Endothelial cell of umbilical vein (primary cell): ENCODE results near the gene SLC7A4. TPM values are rescaled to one million over a fixed set of nuclear protein-coding genes. Genes with fewer than 3 reads are reported as not detected.

Experiments used
- BruUV-seq: library from RNA; stranded (reverse); fragments of 400-500 nt; replicated peaks from 2 replicates; lab custom pipeline; 2021; lab: Mats Ljungman, UMichigan
- CTCF ChIA-PET: fragments of 300-600, 350-600 bp; sonication (Branson Sonifier 250); formaldehyde crosslinking; loops from one replicate; lab custom pipeline; 2021; ENCODE audit warnings: antibody characterized with exemption, inconsistent platforms; lab: Charles Lee
- POLR2A ChIA-PET: fragments of 300-600, 350-600 bp; sonication (Branson Sonifier 250); formaldehyde crosslinking; loops from one replicate; lab custom pipeline; 2021; ENCODE audit warnings: antibody characterized with exemption, inconsistent platforms; lab: Charles Lee
- DNase-seq: peaks from one replicate; pipeline ENCODE4 v3.0.0-alpha.2; 2011; ENCODE audit warnings: low read depth, low spot score
- FAIRE-seq: peaks from 2 replicates; lab custom pipeline; 2011; peaks lifted over from hg19 to GRCh38; lab: Jason Lieb, UNC
- H2AFZ ChIP-seq: 2 replicates; pipeline ENCODE4 v1.6.0; 2012; ENCODE audit warnings: low read depth, low read length, control low read depth, inconsistent platforms
- H3K27ac ChIP-seq: 2 replicates; pipeline ENCODE4 v1.5.1; 2011; ENCODE audit warnings: low read depth, mild to moderate bottlenecking, control low read depth, low read length, moderate library complexity; ENCODE audit not compliant: insufficient read depth
- H3K27me3 ChIP-seq, 2 experiments: 2 replicates each; pipeline versions ENCODE4 v1.6.0 to v1.6.1; 2011; ENCODE audit warnings: low read length in 2 of 2, mixed read lengths in 1 of 2; ENCODE audit not compliant: control insufficient read depth in 2 of 2, insufficient read depth in 2 of 2
- H3K36me3 ChIP-seq, 2 experiments: 2 replicates in 1 of 2; 3 replicates in 1 of 2; pipeline ENCODE4 v1.5.1; 2011; ENCODE audit warnings: low read length in 2 of 2, mild to moderate bottlenecking in 1 of 2, moderate library complexity in 1 of 2; ENCODE audit not compliant: control insufficient read depth in 2 of 2, insufficient read depth in 2 of 2; ENCODE audit errors: extremely low read depth in 1 of 2
- H3K4me1 ChIP-seq: 3 replicates; pipeline ENCODE4 v1.5.1; 2011; ENCODE audit warnings: mild to moderate bottlenecking, low read length; ENCODE audit not compliant: control insufficient read depth, insufficient read depth; ENCODE audit errors: extremely low read depth
- H3K4me2 ChIP-seq: 2 replicates; pipeline ENCODE4 v1.6.1; 2011; ENCODE audit warnings: low read length, control low read depth, mixed read lengths; ENCODE audit not compliant: insufficient read depth
- H3K4me3 ChIP-seq, 3 experiments: fragments of 200-600 bp in 1 of 3; sonication (generic), shearing (Covaris generic) in 1 of 3; replicated peaks in 1 of 3; 2 replicates each; pipeline ENCODE4 v1.5.1; 2011 to 2016; ENCODE audit warnings: control low read depth in 3 of 3, low read length in 3 of 3, mild to moderate bottlenecking in 2 of 3, inconsistent platforms in 1 of 3, low read depth in 1 of 3, moderate library complexity in 1 of 3; ENCODE audit not compliant: insufficient read depth in 1 of 3
- H3K79me2 ChIP-seq: 2 replicates; pipeline ENCODE4 v1.6.0; 2012; ENCODE audit warnings: low read length, inconsistent platforms; ENCODE audit not compliant: control insufficient read depth, insufficient read depth
- H3K9ac ChIP-seq: replicated peaks from 2 replicates; pipeline ENCODE3; 2011; ENCODE audit warnings: low read length, control low read depth; ENCODE audit not compliant: insufficient read depth; ENCODE audit errors: extremely low read depth
- H3K9me1 ChIP-seq: replicated peaks from 3 replicates; pipeline ENCODE4 v1.6.0; 2011; ENCODE audit warnings: mild to moderate bottlenecking, low read length; ENCODE audit not compliant: control insufficient read depth, insufficient read depth; ENCODE audit errors: extremely low read depth
- H3K9me3 ChIP-seq: replicated peaks from 2 replicates; pipeline ENCODE4 v1.5.1; 2012; ENCODE audit warnings: low read length, inconsistent platforms; ENCODE audit not compliant: control insufficient read depth, insufficient read depth
- H4K20me1 ChIP-seq: replicated peaks from 2 replicates; pipeline ENCODE3; 2011; ENCODE audit warnings: mild to moderate bottlenecking, low read length; ENCODE audit not compliant: control insufficient read depth, insufficient read depth; ENCODE audit errors: extremely low read depth
- CTCF ChIP-seq, 2 donors: IDR thresholded peaks; 1 replicate in 1 of 2; 2 replicates in 1 of 2; pipeline ENCODE4 v1.5.1; 2011; ENCODE audit warnings: low read length in 2 of 2, mild to moderate bottlenecking in 2 of 2, moderate library complexity in 2 of 2, control low read depth in 1 of 2, inconsistent platforms in 1 of 2, low read depth in 1 of 2; ENCODE audit not compliant: insufficient read depth in 1 of 2; ENCODE audit errors: extremely low read depth in 1 of 2
- EZH2 ChIP-seq: IDR thresholded peaks from 2 replicates; pipeline ENCODE4 v1.6.1; 2012; ENCODE audit warnings: borderline replicate concordance, low read depth, mild to moderate bottlenecking, moderate library complexity, low read length, inconsistent platforms; ENCODE audit not compliant: severe bottlenecking
- FOS ChIP-seq: IDR thresholded peaks from 2 replicates; pipeline ENCODE4 v1.6.1; 2011; ENCODE audit warnings: mild to moderate bottlenecking, low read length, moderate library complexity, borderline replicate concordance; ENCODE audit not compliant: insufficient read depth
- GATA2 ChIP-seq: IDR thresholded peaks from 2 replicates; pipeline ENCODE4 v1.7.0; 2011; ENCODE audit warnings: low read depth, mild to moderate bottlenecking, moderate library complexity, mixed read lengths, low read length; ENCODE audit not compliant: insufficient read length, insufficient read depth
- JUN ChIP-seq: IDR thresholded peaks from 2 replicates; pipeline ENCODE4 v1.6.1; 2011; ENCODE audit warnings: borderline replicate concordance, low read depth; ENCODE audit not compliant: insufficient read length, insufficient read depth
- MAX ChIP-seq: IDR thresholded peaks from 2 replicates; pipeline ENCODE4 v1.6.1; 2011; ENCODE audit not compliant: insufficient read depth, insufficient read length
- MYC ChIP-seq: IDR thresholded peaks from one replicate; pipeline ENCODE4 v1.6.1; 2011; ENCODE audit warnings: mild to moderate bottlenecking, low read depth, low read length
- POLR2A ChIP-seq: IDR thresholded peaks from 2 replicates; pipeline ENCODE4 v1.6.1; 2012; ENCODE audit warnings: low read depth, mild to moderate bottlenecking, control low read depth, low read length
- POLR2AphosphoS5 ChIP-seq: IDR thresholded peaks from 2 replicates; pipeline ENCODE4 v1.6.1; 2012; ENCODE audit warnings: low read depth, mild to moderate bottlenecking, control low read depth, low read length, moderate library complexity; ENCODE audit not compliant: insufficient read depth
- dilution Hi-C: fragments of 300-500 bp; cut with MboI; formaldehyde crosslinking; loops from one replicate; pipeline ENCODE4 v1.15.0; 2019; ENCODE audit warnings: low sequenced_read_pairs; ENCODE audit not compliant: extremely low pct_ligation_motif_present
- intact Hi-C: fragments of 100-400 bp; cut with micrococcal nuclease; formaldehyde crosslinking; loops from one replicate; pipeline ENCODE4 v1.10.0; 2022
- polyA plus RNA-seq, 4 experiments: library from polyadenylated mRNA; depleted of rRNA in 3 of 4; stranded (reverse) in 3 of 4; unstranded in 1 of 4; fragments of >200 nt; gene quantifications; 2 replicates each; pipeline versions ENCODE4 v1.2.1 to v1.2.3, GENCODE V29; 2011 to 2012; ENCODE audit warnings: missing spikeins in 1 of 4
- total RNA-seq: library from RNA; stranded (reverse); gene quantifications from 2 replicates; pipeline ENCODE4 v1.2.3, GENCODE V29; 2021

SLC7A4 gene
- total and polyA plus RNA-seq, 2 donors (not counting 3 experiments of a cell fraction or from before 2014, with no cell fraction given) = not detected

- TF ChIP-seq GATA2 (no peak), CTCF (IDR thresholded peaks at IDR 0.05; ENCODE audit: extremely low read depth in 1 of 2, insufficient read depth in 1 of 2, low read depth in 1 of 2, low read length in 2 of 2) (no peak), MAX (no peak), POLR2A (no peak), POLR2AphosphoS5 (no peak), JUN (no peak), FOS (no peak), EZH2 (no peak), MYC (no peak)
- DNase-seq (no peak), FAIRE-seq (no peak)
- ChIA-PET POLR2A (interaction anchor here (2.3 kb wide), 1 partner anchor 22 kb away, joined by 10 read pairs; the partner anchor contains the start of gene LZTR1), CTCF (interaction anchor here (0.8 to 0.9 kb wide), 2 partner anchors 9 to 12 kb away, joined by 3 read pairs; partner anchors contain the start of gene P2RX6)
- H3K9ac ChIP-seq = no peak overlapping the region
- no peaks in the 10 kb centered on the region for H3K27me3 ChIP-seq
- no peak overlapping the region for H3K4me3 ChIP-seq
- no peaks in the 10 kb centered on the region for H3K9me3 ChIP-seq
- no peaks in the 10 kb centered on the region for H3K36me3 ChIP-seq
- no peak overlapping the region for H3K27ac ChIP-seq
- peaks cover 22% of the 10 kb centered on the region for H3K4me1 ChIP-seq
- intact Hi-C loops = loop anchor here (5.0 kb wide), 1 partner anchor 116 kb away; no protein-coding TSS in a partner anchor
- BruUV-seq = no TSS peak
- no peaks in the 10 kb centered on the region for H3K9me1 ChIP-seq
- dilution Hi-C loops = no loop called here
- no peaks in the 10 kb centered on the region for H4K20me1 ChIP-seq
- H2AFZ ChIP-seq = no peak overlapping the region
- H3K79me2 ChIP-seq = peaks cover 20% of the 10 kb centered on the region
- no peak overlapping the region for H3K4me2 ChIP-seq
Measured at GRCh38 chr22:21003782-21004181, 28.6 kb downstream of the SLC7A4 start.
